HG02981 (cell line): ENCODE results near the gene MINDY4.

ENCODE experiments used
- ATAC-seq: cut with Tn5 transposase; IDR thresholded peaks from one replicate; pipeline ENCODE4 v1.9.1; 2021; ENCODE audit warnings: mild to moderate bottlenecking, moderate library complexity; ENCODE audit not compliant: unreplicated experiment

The MINDY4 gene

DNA sequence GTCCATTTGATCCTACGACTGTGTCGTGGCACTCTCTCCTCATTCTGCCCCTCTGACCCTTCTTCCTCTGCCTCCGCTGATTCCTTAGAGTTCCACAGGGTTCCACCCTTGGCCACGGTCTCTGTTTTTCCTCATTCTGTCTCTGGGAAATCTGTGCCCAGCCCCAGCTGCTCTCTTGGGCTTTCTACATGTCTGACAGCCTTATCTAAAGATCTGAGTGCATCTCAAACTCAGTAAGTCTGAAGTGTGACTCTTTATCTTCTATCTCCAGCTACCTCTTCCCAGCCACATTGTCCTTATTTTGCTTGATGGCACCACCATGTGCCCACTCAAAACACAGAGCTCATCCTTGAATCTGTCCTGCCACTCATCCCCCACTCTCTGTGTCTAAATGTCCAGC, 78.3 kb downstream of the MINDY4 start:
- ATAC-seq: no peak

DNA sequence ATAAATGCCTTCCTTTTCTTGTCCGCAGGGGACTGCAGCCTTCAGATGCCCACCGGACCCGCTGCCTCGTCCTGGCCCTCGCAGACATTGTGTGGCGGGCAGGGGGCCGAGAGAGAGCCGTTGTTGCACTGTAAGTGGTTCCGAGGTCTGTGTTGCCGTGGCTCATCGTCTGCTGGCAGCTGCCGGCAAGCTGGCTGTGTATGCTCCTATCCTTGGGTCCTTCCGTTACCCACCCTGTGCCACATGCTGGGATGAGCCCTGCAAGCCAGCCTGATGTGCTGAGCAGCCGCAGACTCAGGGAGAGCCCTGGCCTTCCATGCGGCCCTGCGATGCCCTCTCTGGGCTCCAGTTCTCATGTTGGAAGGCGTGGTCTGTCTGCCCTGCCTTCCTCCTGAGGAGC, 79.2 kb downstream of the MINDY4 start:
- ATAC-seq: no peak

DNA sequence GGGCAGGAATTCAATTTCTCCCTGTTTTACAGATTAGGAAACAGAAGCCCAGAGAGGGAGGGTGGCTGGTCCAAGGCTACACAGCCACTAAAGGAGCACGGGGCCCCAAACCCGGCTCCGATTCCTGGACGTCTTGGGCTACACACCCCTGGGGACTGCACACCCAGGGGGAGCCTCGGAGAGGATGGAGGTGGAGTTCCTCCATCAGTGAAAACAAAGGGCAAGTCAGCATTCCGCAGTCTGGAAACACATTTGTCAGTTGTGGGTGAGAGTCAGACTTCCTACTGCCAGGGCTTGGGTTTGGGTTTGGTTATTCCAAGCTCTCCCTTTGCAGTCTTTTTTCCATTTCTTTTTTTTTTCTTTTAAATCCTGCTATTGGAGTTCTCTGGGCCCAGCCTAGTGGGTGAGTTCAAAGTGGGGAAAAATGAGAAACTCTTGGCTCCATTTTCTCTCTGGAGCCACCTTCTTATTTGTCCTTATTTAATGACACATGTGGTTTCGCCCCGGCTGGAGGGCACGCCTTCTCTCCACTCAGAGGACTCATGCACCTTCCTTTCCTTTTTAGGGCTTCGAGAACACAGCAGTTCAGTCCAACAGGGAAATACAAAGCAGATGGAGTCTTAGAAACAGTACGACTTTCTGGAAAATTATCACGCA, 80.6 kb downstream of the MINDY4 start:
- ATAC-seq: no peak

DNA sequence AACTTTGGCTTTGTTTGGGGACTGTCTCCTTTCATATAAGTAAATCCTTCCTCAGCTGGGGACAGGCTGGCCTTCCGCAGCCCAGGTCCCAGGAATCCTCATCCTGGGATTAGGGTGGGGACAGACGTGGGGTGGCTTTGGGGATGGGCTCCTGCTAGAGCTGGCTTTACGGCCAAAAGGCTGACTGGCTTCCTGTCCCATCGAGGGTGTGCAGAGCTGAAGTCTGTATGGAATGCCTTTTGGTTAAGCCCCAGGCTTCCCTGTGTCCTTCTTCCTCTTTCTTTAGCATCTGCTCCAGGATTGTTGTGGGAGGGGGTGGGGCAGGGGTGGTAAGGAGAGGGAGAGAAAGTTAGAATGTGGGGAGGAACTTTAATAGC, 81.1 kb downstream of the MINDY4 start:
- ATAC-seq: no peak

DNA sequence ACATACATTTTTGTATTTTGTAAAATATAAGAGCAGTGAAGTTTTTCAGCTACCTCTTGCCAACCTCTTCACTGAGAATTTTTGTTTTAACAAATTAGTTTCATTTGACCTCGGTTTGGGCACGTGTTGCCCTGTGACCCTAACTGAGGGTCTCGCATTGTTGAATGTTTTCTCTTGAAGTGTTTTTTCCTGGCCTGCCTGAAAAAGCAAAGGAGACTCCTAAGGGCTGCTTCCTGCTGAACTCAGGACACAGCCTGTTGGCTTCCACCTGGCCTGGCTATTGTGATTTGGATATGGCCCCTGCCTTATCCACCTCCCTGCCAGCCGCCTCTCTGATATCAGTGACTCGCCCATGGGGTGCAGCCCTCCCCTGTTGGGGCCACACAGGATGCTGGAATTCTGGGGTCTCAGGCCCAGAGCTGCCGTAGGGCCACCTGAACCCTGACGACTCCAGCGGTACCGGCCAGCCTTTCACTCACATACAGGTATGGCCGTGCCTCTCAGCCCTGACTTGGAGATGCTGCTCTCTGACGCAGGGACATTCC, 81.6 kb downstream of the MINDY4 start:
- ATAC-seq: no peak

DNA sequence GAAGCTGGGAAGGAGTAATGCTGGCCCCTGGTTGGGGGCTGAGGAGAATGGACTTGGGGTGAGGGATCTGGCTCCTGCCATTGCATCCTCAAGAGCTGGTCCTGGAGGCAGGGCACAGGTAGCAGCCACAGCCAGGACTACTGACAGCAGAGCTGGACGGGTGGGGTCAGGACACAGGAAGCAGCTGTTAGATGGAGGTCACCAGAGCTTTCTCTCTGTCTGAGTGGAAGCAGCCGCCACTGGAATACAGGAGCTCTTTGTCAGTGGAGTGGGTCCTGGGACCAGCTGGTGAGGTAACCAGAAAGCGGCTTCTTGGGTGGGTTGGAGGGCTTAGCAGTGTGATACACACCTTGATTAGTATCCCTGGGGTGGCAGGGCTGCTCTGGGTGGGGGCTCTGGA, 82.4 kb downstream of the MINDY4 start:
- no peak for ATAC-seq

DNA sequence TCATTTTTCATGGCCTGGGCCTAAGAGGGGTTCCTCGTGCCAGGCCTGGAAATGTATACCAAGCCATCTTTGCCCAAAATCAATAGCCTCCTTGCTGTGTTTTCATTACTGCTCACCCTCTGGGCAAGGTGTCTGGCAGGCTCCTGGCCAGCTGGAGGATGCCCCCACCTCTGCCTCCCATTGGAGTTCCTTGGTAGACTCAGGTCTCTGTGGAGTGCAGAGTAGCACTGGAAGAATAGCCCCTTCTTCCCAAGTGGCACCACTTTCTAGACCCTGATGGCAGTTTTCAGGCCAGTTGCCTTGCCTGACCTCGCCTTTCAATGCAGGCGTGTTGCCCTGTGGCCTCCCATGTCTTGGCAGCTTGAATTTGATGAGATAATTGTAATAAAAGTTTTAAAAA, 84.7 kb downstream of the MINDY4 start:
- ATAC-seq: no peak

DNA sequence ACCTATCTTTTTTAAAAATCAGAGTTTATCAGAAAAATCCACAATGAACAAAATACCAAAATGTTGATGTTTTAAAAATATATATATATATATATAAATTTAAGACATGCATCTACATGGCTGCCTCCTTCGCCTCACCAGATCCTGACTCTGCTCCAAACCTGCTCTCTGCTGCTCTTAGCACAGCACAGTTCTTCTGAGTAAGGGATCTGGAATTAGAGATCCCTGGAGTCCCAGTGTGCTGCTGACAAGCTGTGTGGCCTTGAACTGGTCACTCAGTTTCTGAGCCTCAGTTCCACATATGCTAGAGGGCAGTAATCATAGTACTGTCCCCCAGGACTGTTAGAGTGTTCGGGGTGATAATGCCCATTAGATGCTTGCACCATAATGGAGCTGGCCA, 87.4 kb downstream of the MINDY4 start:
- ATAC-seq: no peak

DNA sequence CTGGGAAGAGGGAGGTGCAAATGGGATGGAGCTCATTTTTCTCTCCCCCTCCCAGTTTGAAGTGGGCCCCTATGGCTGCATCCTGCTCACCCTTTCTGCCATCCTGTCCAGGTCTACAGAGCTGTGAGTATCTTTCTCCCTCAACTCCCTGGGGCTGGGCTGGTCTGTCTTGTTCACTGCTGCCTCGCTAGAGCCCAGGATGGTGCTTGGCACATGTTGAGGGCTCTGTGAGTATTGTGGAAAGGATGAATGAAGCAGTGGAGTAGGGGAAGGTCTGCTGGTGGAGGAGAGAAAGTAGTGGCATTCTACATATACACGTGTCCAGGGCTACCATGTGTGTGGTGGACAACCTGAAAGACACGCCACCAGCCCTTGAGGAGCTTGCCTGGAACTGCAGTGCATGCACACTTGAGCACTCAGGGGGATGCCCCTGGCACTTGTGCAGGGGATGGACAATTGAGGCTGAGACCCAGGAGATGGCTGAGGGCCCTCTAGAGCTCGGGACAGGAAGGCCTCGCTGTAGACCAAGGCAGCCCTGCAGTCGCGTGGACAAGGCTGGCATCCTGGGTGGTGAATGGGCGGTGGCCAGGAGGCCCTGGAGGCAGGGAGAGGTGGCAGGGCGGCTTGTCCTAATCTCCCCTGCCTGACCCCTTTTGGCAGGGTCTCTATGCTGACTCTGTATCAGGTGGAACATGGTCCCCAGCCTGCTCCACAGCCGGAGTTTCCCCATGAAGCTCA, 88.2 kb downstream of the MINDY4 start:
- ATAC-seq: no peak

DNA sequence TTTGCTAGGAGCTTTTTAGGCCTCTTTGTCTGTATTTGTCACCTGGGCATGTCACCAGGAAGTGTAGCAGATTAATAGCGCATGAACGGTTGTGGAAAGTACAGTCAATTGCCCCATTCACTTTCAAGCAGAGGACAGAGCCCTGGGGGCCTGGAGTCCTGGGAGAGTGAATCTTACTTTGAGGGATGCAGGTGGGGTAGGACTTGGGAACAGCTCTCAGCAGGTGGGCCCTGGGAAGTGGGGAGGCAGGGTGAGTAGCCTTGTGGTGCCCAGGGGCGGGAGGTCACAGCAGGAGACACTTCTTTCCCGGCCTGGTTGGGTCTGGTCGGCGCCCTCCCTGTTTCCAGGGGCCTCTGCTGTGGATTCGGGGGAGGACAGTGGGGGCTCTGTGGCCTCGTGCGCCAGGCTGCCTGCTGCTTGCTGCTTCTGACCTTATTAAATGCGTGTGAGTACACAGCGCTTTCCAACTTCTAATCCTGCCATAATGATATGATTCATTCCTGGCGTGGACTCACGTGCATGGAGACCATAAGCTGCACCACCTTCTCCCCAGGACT, 88.8 kb downstream of the MINDY4 start:
- no peak for ATAC-seq

DNA sequence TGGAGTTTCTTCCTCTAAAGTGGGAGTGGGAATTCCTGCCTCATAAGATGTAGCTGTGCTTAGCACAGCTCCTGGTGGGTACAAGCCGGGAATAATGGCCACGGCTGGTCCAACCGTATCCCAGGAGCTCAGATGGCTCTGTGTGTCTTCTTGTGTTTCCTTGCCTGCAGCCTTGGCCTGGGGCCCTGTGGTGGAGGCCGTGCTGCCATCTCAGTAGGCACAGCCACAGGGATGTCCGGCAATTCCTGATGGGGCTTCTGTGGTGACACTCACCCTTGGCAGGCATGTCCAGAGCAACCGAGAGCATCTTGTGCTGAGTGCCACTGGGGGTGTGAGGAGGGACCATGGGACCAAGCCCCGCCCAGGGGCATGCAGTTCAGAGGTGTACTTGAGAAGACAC, 90.4 kb downstream of the MINDY4 start:
- ATAC-seq: no peak

DNA sequence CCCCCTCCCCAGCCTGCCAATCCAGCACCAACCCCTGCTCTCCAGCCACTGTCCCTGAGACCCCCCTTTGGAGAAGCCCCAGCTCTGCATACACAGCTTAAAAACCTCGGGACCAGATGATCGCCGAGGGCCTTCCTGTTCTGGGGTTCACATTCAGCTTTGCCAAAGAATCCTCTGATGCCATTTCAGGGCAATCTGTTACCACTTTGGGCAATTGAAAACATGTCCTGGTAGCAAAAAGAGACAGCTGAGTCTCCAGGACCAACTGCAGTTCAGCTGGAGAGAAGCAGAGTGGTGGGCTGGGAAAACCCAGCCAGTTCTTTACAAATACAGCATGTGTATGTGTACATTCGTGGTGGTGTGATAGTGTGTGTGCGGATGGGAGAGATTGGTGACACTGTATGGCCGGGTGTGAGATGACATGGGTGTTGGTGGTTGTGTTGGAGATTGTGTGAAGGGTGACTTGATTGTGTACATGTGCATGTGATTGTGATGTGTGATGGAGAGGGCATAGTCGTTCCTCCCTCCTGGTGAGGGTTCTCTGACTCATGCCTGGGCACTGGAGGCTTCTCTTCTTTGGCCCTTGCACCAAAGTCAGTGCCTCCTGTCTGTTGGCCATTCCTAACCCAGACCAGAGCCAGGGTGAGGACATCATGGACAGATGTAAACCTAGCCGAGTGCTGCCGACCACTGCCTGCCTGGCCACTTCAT, 91.9 kb downstream of the MINDY4 start:
- ATAC-seq: no peak

DNA sequence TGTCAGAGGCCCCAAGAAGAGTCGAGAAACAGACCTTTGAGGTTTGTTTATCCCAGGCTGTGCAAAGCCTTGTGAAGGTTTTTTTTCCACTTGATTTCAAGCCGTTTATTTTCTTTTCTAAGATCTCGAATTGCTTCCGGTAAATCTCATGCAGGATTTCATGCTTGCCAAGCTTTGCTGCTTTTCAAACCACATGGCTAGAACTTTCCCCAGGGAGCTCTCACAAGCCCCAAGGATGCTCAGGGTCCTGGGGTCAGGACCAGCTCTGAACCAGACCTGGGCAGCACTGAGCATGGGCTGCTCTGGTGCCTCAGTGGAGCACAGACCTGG, 92.5 kb downstream of the MINDY4 start:
- no peak for ATAC-seq

DNA sequence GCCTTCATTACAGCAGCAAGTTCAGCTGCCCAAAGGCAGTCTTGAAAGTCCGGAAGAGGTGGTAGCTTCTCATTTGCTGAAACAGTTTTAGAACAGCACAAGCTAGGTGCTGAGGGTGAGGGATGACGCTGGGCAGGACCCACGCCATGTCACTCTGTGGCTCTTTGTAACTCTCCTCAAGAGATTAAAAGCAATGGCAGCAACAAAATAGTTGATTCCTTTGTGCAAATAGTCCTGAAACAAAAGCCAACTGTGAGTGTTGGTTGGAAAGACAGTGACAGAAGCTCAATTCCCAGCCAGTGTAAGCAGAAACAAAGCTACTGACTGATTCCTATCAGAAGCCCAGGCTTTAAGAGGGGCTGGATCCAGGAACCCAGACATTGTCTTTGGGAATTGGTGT, 92.9 kb downstream of the MINDY4 start:
- ATAC-seq: no peak

DNA sequence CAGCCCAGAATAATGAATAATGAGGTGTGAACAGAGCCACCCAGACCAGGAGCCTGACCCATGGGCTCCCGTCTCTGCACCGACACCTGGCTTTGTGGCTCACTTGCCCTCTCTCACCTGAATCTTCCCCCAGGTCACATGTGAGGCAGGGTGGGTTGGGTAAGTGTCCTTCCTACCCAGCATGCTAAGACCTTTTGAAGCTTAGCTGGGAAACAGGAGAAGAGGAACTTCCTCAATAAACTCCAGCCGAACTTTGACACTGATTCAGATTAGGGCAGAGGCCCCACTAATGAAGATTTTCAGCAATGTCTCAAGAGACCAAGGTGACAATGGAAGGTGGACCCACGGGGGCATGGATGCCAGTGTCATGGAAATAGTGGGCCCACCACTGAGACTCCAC, 93.9 kb downstream of the MINDY4 start:
- ATAC-seq: no peak

DNA sequence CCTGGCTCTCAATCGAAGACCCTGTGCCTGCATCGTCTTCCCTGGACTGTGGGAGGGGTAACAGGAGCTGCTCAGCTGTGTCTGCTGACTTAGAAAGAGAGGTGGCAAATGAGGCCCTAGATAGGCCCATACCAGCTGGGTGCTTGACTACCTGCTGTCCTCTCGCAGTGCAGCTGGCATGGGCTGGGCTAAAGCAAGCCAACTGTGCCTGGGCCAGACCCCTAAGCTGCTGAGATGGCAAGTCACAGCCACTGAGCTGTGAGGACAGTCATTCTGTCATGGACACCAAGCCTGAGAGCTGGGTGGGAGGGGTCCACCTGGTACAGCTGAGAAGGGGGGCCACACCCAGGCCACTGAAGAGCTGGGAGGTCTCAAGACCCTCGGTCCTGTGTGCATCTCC, 94.6 kb downstream of the MINDY4 start:
- ATAC-seq: no peak

DNA sequence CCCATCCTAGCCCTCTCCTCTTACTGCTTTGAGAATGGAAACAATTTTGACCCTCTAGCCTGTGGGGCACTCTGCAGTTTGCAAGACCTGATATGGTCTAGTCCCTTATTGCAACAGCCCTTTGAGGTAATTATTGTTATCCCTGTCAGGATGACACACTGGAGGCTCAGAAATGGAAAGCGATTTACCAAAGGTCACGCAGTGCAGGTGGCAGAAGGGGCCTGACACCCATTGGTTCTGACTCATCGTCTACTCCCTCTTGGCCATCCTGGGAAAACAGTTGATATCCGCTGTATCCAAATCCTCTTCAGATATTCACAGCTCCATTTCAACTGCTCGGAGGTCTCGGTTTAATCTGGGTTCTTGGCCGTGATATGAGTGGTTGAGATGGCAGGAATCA, 95.7 kb downstream of the MINDY4 start:
- no peak for ATAC-seq

DNA sequence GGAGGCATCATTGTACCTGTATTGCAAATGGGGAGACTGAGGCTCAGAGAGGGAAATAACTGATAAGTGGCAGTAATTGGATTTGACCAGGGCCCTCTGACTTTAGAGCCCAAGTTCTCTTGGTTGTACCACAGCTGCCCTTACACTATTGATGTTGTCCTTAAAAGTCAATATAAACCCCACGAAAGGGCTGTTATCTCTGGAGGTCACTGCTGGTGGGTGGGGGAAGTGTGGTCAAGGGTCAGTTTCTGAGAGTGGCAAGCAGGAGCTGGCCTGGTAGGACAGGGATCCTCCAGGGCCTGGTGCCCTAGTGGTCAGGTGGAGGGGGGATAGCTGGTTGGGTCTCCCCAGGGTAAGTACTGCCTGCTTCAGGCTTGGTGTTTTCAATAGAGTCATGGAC, 96.3 kb downstream of the MINDY4 start:
- ATAC-seq: no peak

DNA sequence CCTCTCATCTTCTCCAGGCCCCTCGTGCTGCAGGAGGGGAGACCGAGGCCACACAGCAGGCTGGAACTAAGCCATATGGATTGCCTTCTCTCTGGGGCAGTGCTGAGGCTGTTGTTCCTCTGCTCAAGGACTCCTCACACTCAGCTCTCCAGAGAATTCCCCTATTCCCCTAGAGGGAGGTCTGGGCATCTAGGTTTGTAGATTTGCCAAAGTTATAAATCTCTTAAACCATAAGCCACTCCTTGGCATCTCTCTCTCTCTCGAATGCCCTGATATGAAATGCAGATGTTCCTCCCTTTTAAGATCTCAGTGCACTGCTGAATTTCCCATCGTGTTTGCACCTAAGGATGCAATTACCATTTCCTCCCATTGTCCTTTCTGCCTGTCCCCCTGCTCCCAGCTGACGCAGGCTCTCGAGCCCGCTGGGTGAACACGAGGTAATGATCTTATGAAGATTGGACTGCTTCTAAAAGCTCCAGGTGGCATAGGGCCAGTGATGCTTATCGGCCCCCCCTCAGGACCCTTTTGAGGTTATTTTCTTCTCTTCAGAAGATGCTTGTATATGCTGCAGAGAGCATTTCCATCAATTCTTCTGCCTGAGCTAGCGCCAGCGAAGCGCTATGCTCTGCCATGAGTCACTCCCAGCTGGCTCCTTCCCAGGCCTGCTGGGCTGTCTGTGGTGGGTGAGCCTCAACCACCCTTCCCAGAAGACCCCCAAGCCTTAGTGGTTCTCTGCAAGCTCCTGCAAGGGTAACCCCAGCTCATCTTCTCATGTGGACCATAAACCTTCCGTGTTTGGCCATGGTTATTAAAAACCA, 98.8 kb downstream of the MINDY4 start:
- ATAC-seq: no peak

DNA sequence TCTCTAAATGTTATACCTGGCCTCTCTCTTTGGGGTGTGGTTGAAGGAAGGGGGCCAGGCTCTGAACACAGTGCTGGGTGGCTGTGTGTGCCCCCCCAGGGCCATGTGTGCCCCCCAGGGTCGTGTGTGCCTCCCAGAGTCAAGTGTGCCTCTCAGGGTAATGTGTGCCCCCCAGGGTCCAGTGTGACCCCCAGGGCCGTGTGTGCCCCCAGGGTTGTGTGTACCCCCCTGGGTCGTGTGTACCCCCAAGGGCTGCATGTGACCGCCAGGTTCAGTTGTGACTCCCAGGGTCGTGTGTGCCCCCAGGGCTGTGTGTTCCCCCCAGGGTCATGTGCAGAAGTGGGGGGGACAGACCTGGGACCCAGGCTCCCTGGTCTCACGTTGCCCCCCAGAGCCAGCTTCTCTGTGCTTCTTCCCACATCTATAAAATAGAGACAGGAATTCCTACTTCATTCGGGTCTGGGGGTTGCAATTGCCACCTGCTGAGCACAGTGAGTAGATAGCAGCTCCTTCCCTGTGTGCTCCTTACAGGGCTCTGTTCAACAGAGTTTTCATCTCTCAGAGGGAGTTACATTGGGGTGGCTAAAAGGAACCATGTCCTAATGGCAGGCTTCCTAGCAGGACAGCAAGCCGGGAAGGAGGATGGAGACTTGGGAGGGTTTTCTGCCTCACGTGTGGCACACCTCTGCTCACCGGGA, 99.8 kb downstream of the MINDY4 start:
- ATAC-seq: no peak
